ENCODE data around the gene CCDC71L.
"Not testable (repeated sequence)": the region's sequence is repeated elsewhere in the genome, so short reads cannot be mapped to it uniquely, and the experiment has no call there.

- TF ChIP-seq REST (IDR thresholded peaks at IDR 0.05; ENCODE audit: insufficient read depth in 1 of 2, low read depth in 2 of 2, low read length in 1 of 2); CTCF (IDR thresholded peaks at IDR 0.05); SIN3A (IDR thresholded peaks at IDR 0.05; ENCODE audit: borderline replicate concordance, insufficient read depth, low read depth, low read length); POLR2AphosphoS5 (IDR thresholded peaks at IDR 0.05; ENCODE audit: low read depth, low read length): not testable (repeated sequence)
Measured at GRCh38 chr7:106671930-106672329, 11.0 kb upstream of the CCDC71L start.
